A673 (cell line): ENCODE data around the gene RBMS1.

Experiments used
- CTCF ChIP-seq: fragments of 300-800, 200-600 bp; sonication (generic); conservative IDR thresholded peaks from 2 replicates; pipeline ENCODE4 v1.5.1; 2017; ENCODE audit warnings: low read depth, mild to moderate bottlenecking, antibody characterized with exemption, low read length, moderate library complexity, mixed read lengths
- EZH2 ChIP-seq: fragments of 200-600 bp; sonication (generic); IDR thresholded peaks from 2 replicates; pipeline ENCODE4 v1.6.1; 2017; ENCODE audit warnings: borderline replicate concordance, low read depth, mild to moderate bottlenecking, mixed read lengths, antibody characterized with exemption, low read length; ENCODE audit not compliant: poor library complexity, severe bottlenecking

GRCh38 chr2:160372585-160372984 is 121.0 kb downstream of the RBMS1 start:
- TF ChIP-seq CTCF = no peak
- TF ChIP-seq EZH2 = no peak
